ENCODE results near the gene CASKIN1.
"Not testable (repeated sequence)": the region's sequence is repeated elsewhere in the genome, so short reads cannot be mapped to it uniquely, and the experiment has no call there.

Gene CASKIN1

DNA sequence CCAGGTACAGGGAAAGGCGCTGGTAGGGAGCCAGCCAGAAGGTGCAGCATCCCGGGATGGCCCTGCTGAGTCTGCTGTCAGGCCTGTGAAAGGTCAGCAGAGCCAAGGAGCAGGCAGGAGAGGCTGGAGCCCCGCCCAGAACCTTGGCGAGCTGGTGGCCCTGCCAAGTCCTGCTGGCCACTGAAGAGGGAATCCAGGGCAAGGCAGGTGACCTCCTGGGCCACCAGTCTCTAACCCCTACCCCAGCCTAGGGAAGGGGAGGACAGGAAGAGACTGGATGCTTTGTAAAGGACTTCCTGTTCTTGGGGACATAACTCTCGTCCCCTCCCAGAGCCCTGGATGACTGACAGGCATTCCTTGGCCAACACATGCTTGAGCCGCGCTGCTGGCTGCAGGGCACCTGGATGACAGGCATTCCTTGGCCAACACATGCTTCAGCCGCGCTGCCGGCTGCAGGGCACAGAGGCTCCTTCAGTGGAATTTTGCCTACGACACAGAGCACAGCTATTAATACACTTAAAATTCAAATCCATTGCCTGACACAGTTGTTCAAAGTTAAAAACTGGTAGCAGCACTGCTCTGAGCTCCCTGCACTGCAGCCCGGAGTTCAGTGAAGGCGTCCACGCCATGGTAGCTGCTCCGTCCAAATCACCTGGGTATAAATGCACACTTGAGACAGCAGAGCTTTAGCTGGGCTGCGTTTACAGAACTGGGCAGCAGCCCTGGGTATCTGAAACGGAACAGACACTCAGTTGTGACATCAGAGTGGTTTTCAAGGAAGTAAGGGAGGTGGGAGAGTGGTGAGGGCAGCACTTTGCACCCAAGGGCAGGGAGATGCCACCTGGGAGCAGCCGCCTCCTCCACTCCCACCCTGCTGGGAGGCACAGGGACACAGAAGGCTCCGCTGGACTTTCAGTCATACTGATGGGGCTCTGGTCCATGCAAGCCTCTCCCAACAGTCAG is 16.2 kb upstream of the CASKIN1 start:
- no peak for FAIRE-seq
- no peak for DNase-seq (ENCODE audit: extremely low spot score, insufficient read length, low read depth)

DNA sequence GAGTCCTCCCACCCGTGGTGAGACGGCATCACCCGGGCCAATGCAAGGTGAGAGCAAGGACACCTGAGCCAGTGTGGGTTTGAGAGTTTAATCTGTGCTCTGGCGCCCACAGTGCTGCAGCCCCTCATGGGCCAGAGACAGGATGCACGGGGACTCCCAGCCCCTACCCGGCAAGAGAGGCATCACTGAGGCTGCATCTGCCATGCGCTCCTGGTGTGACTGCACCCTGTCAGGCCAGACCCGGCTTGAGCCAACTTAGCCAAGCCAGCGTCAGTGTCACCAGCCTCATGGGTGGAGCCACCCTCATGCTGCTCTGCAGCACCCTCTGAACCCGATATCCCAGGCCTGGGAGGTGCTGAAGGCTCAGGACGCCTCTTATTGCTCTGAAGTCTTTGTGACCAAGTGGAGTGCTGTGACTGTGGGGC is 15.5 kb upstream of the CASKIN1 start:
- no peak for DNase-seq (ENCODE audit: extremely low spot score, insufficient read length, low read depth)
- no peak for FAIRE-seq

DNA sequence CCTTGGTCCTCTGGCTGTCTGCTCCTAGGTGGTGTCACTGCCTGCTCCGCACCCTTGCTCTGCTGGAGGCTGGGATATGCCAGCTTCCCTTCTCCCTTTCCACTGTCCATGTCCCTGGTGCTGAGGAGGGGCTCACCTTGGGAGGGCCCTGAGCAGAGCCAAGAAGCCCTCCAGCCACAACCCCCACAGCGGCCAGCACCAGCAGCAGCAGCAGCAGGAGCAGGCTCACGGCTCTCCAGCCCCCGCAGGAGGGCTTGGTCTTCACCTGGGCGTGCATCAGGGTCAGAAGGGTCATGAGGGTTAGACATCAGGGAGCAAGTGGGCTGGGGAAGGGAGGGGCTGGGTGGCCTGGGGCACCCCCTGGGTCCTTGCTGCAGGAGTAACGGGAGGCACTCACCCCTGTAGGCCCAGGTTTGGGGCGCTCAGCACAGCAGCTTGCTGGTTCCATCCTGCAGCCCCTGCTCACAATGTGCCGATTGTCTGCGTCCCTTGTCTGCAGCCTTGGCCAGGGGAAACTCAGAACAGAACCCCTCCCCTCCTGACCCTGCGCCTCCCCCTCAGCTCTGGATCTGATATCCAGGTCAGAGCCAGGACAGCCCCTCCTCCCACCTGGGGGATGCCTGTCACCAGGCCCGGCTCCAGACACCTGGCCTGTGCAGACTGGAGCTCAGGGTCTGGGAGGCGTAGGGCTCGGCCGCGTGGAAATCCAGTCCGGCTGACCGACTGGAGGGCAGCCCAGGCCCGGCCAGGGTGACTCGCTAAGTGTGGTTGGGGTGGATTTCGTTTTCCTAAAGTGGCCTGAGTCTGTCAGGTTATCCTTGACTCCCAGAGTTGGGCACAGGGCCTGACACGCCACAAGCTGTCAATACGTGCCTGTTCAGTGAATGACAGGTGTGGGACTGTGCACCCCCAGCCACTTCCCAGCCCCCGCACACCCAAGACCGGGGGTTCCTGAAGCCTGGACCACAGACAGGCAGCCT is 14.3 kb upstream of the CASKIN1 start, which contains the start of gene BRICD5:
TSS of gene BRICD5 (minus strand) at position 478 of the 980 bp plus-strand sequence. CDS start at position 448, 30 bp downstream.
- DNase-seq (ENCODE audit: extremely low spot score, insufficient read length, low read depth) (no peak), FAIRE-seq (no peak)

DNA sequence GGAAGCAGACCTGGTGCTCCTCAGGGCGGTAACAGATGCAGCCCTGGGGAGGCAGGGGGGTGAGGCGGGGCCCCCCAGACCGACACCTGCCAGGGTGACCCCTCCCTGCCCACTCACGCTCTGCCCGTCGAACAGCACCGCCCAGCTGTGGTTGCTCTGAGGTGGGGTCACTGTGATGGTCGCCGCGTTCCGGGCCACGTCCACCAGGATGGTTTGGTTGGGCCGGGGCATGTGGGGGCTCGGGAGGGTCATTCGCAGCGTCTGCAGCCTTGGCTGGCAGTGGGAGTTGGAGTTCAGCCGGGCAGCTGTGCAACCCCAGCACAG is 13.6 kb upstream of the CASKIN1 start:
- FAIRE-seq (no peak), DNase-seq (ENCODE audit: extremely low spot score, insufficient read length, low read depth) (no peak)

DNA sequence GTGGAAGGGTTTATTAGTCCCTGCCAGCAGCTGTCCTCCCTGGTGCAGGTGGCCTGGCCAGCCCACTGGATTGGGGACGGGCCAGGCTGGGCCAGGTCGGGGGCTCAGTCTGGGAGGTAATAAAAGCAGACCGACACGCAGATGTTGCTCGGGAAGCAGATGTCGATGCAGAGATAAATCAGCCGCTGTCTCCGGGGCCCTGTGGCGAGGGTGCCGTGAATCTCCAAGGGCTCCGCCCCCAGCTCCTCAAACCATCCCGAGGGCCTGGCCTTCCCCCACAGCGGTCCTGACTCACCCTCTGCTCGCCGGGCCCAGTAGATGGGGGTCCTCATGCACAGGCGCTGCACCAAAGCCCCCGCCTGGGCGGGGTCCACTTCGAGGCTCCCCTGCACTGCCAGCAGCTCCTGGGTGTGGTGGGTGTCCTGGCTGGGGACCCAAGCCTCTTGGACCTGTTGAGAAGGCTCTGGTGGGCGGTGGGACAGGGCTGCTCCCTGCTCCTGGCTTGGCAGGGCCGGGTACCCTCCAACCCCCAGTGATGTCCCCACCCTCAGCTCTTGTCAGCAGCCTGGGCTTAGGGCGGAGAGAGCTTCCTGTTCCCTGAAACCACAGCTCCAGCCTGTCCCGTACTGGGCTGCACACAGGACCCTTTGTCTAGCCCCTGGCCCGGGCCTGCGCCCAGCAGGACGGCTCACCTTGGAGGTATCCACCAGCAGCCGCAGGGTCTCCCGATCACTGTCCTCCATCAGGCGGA is 13.0 kb upstream of the CASKIN1 start:
- no peak for FAIRE-seq

DNA sequence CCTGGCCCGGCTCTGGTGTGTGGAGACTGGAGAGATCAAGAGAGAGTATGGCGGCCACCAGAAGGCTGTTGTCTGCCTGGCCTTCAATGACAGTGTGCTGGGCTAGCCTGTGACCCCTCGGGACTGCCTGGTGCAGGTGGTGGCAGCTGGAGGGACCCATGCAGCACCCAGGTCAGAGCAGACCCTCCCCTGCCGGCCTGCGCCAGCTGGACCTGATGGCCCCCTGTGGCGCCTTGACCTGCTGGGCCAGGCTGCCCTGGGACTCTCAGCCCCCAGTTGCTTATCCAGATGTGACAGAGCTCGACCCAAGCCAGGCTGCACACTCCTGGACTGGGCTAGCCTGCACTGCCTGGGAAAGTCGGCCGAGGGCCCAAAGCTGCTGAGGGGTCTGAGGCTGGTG is 12.4 kb upstream of the CASKIN1 start:
- FAIRE-seq (no peak), DNase-seq (ENCODE audit: extremely low spot score, insufficient read length, low read depth) (no peak)

More for the DNA sequence above, 13.0 kb upstream of the CASKIN1 start:
- DNase-seq (ENCODE audit: extremely low spot score, insufficient read length, low read depth) = no peak

DNA sequence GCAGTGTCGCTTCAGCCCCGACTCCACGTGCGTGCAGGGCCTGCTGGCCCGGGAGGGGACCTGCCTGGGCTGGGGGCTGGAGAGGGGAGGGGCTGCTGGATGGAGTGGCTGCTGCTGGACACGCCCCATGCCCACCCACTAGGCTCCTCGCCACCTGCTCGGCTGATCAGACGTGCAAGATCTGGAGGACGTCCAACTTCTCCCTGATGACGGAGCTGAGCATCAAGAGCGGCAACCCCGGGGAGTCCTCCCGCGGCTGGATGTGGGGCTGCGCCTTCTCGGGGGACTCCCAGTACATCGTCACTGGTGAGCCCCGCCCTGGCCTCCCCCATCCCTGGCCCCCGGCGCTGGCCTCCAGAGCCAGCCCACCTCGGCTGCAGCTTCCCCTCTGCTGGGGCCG is 11.9 kb upstream of the CASKIN1 start:
- no peak for DNase-seq (ENCODE audit: extremely low spot score, insufficient read length, low read depth)
- no peak for FAIRE-seq

DNA sequence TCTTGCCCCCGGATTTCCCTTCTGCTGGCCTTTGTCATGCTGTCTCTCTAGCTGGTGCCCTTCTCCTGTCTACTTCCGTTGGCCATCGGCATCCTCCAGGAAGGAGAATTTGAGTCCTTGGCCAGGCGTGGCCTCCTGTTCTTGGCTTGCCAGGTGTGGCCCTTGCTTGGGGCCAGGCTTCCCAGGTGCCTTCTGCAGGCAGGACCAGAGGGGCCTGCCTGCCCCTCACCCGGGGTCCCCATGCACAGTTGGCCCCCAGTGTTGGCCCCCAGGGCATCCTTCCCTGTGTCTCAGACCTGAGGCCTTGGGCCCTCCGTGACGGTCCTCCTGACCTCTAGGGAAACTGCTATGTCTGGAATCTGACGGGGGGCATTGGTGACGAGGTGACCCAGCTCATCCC is 11.5 kb upstream of the CASKIN1 start:
- FAIRE-seq (no peak), DNase-seq (ENCODE audit: extremely low spot score, insufficient read length, low read depth) (no peak)

DNA sequence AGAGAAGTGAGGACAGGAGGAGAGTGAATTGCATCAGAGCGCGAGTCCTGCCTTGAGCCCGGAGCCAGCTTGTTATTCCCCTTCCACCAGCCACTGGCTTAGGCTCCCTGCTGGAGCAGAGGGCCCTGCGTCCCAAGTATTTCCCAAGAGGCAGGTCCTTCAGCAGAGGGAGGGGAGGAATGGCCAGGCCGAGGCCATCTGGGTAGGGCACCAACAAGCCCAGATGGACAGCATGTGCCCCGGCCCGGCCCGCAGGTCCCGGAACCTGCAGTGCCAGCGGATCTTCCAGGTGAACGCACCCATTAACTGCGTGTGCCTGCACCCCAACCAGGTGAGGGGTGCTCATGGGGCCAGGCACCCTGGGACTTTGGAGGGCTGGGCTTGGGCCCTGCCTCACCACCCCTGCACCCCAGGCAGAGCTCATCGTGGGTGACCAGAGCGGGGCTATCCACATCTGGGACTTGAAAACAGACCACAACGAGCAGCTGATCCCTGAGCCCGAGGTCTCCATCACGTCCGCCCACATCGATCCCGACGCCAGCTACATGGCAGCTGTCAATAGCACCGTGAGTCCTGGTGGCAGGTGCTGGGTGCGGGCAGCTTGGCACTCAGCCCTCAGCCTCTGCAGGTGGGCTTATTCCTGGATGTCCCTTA is 10.5 kb upstream of the CASKIN1 start:
- no peak for DNase-seq (ENCODE audit: extremely low spot score, insufficient read length, low read depth)
- FAIRE-seq = no peak

DNA sequence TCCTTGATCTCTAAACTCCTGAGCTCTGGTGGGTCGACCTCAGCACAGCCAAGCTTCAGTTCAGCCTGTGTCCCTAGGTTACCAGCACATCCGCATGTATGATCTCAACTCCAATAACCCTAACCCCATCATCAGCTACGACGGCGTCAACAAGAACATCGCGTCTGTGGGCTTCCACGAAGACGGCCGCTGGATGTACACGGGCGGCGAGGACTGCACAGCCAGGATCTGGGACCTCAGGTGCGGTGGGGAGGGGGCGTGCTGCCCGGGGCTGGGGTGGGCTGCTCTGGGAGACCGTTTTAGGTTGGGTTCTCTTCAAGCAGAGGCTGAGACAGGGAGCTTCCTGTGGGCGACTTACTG is 10.0 kb upstream of the CASKIN1 start:
- FAIRE-seq = no peak
- DNase-seq (ENCODE audit: extremely low spot score, insufficient read length, low read depth) = no peak

DNA sequence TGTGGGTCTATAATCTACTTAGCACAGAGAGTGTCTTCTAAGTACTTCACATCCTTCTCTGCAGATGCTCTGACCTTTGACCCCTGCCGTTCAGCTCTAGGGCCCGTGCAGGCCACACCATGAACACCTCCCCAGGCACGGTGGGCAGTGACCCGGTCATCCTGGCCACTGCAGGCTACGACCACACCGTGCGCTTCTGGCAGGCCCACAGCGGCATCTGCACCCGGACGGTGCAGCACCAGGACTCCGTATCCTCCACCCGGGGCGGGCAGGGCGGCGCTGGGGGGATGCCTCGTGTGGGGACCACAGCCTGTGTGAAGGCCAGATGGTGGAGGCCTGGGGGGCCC is 9.5 kb upstream of the CASKIN1 start:
- FAIRE-seq (no peak), DNase-seq (ENCODE audit: extremely low spot score, insufficient read length, low read depth) (no peak)

DNA sequence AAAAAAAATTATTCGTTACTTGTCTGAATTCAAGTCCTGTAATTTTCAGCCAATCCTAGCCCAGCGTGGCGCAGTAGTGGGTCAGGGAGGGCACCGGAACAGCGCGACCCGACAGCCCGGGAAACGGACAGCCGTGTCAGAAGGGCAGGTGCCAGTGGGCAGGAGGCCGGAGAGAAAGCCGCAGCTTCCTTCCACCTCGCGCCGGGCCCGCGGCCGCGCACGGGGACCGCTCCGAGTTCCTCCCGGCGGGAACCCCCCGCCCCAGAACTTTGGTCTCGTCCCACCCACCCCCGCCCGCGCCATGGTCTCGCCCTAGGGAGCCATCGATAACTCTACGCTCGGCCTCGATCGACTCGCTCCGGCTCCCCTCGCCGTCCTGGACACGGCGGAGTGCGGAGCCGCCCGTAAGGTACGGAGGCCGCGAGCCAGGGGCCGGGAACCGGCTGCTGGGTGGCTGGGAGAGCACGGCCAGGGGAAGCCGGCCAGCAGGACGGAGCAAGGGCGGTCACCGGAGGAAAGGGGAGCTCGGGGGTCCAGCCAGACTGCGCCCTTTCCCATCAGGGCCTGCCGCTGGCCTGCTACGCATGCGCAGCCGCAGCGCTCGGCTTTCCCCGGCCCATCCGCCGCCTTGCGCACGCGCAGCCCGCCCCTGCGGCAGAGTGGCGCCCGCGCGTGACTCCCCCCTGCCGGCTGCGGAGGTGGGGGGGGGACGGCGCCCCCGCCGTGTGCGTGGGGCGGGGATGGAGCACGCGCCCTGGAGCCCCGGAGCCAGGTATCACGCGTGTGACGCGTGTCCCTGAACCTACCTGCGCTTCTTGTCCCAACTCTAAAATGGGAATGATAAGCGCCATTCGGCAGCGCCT is 8.9 kb upstream of the CASKIN1 start, which contains the start of gene MLST8:
TSS of gene MLST8 (plus strand) at position 351 of the 863 bp plus-strand sequence. CDS start 632 bp downstream, outside the sequence.
- peak; percentile 82 for FAIRE-seq
- peak; percentile 93 for DNase-seq (ENCODE audit: extremely low spot score, insufficient read length, low read depth)

DNA sequence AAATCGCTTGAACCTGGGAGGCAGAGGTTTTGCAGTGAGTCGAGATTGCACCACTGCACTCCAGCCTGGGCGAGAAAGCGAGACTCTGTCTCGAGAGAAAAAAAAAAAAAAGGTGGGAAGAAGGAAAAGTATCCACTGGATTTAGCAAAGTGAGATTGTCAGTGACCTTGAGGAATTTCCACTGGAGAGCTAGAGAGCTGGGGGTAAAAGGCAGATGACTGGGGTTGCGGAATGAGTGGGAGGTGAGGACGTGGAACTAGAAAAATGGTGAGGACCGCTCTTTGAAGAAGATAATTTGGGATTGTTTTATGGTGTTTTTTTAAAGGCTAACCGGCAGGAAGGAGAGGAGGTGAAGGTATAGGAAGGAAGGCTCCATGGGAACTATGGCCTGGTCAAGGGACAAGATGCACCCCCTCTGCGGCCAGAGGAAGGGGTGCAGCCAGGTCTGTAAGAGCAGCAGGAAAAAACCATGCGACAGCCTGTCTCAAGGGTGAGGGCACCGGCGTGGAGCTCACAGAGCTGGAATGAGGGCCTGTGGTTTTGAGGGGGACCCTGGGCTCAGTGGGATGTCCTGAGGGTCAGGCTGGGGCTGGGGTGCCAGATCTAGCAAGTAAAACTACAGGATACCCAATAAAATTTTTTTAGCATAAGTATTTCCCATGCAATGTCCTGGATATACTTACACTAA is 8.2 kb upstream of the CASKIN1 start:
- DNase-seq (ENCODE audit: extremely low spot score, insufficient read length, low read depth) (no peak), FAIRE-seq (no peak)

DNA sequence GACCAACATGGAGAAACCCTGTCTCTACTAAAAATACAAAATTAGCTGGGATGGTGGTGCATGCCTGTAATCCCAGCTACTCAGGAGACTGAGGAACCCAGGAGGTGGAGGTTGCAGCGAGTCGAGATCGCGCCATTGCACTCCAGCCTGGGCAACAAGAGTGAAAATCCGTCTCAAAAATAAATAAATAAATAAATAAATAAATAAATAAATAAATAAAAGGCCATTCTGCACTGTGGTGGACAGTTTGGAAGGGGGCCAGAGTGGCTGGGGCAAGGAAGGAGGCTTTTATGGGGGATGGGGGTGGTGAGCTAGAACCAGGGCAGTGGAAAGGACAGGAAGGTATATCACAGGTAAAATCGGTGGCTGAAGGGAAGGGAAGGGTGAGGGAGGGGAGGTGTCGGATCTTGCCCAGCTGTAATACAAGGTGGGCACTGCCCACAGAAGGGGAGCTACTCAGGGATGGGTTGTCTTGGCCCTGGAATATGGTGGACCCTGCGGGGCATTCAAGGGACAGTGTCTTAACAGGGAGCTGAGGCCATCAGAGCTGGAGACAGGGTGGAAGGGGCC is 6.8 kb upstream of the CASKIN1 start:
- not testable (repeated sequence) for FAIRE-seq; DNase-seq (ENCODE audit: extremely low spot score, insufficient read length, low read depth)

DNA sequence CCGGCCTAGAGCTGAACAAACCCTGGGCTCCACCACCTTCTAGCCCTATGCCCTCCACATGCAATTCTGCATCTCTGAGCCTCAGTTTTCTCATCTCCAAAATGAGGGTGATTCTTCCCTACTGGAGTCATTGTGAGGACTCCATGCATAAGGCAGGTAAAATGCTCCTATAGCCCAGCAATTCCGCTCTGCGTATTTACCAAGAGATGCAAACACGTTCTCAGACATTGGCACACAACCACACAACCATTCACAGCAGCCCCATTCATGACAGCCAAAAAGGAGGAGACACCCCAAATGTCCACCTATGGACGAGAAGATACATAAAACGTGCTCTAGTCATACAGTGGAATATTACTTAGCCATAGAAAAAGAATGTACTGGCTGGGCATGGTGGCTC is 3.9 kb upstream of the CASKIN1 start:
- no peak for FAIRE-seq

DNA sequence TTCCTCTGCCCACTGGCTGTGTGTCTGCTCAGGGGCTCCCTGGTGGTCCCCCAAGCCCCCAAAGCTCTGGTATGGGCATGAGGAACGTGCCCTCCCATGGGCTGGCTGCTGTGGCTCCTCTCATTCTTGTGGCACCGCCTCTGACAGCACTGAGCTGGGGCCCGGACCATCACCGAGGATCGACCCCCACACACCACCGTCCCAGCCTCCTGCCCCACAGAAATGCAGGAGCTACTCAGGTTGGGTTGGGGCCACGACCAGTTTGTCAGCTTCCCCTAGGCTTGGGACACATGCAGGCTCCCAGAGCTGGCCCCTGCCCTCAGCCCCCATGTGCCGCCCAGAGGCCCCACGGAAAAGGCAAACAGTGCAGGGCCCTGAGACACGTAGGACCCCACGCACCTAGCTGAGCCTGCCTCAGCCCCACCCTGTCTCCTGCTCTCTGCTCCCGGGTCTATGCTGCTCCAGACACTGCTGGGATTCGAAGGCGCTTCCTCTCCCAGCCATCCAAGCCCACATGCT is 3.3 kb upstream of the CASKIN1 start:
- DNase-seq (ENCODE audit: extremely low spot score, insufficient read length, low read depth) = no peak
- FAIRE-seq = no peak

More for the DNA sequence above, 3.9 kb upstream of the CASKIN1 start:
- no peak for DNase-seq (ENCODE audit: extremely low spot score, insufficient read length, low read depth)

DNA sequence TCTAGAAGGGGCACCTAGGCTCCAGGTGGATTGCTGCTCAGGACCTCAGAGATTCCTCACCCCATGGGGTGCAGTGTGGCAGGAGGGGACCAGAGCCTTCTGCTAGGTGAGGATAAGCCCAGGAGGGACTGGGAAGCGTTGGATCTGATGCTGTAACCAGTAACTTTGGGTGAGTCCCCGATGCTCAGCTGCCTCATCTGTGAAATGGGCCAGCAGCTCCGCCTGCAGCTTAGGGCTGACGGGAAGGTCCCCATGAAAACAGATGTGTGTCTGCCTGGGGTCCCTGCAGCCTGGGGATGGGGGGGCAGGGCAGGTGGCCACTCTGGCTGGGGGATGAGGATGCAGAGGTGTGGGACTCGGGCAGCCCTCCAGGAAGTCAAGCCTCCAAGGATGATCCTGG is 2.7 kb upstream of the CASKIN1 start:
- no peak for FAIRE-seq
- no peak for DNase-seq (ENCODE audit: extremely low spot score, insufficient read length, low read depth)
